22Rv1 (cell line): ENCODE measurements around the gene CHST6.
A peak's percentile ranks its signal among the peaks of the same experiment; 100 is the strongest.

Experiments
- H3K27ac ChIP-seq: fragments of 450-650 bp; 2 replicates; pipeline ENCODE4 v1.5.1; 2017
- CTCF ChIP-seq: fragments of 450-650 bp; IDR thresholded peaks from 2 replicates; pipeline ENCODE4 v1.5.1; 2017; ENCODE audit warnings: mild to moderate bottlenecking
- ZFX ChIP-seq: fragments of 450-650 bp; IDR thresholded peaks from 2 replicates; pipeline ENCODE4 v1.6.1; 2017; ENCODE audit warnings: antibody characterized with exemption, borderline replicate concordance

CHST6 gene

GRCh38 chr16:75466760-75467159 lies 28.5 kb downstream of the CHST6 start:
- H3K27ac ChIP-seq, result no peak overlapping the region
- no peak for TF ChIP-seq CTCF
- TF ChIP-seq ZFX, result no peak

- TF ChIP-seq CTCF (peak; percentile 100), ZFX (no peak)
- peak within 1 kb of the TSS; percentile 63 for H3K27ac ChIP-seq
Observed at GRCh38 chr16:75464122-75464918, 30.9 kb downstream of the CHST6 start, which contains the start of gene TMEM170A. Gene TMEM170A, minus strand, starts transcription at chr16:75464689. Its CDS starts 89 bp downstream, at chr16:75464600.

GRCh38 chr16:75463389-75464121 lies 31.7 kb downstream of the CHST6 start:
- H3K27ac ChIP-seq, result peak overlapping the region; percentile 63

- H3K27ac ChIP-seq, result no peak overlapping the region
- TF ChIP-seq CTCF, result no peak
- TF ChIP-seq ZFX, result no peak
Observed at GRCh38 chr16:75462806-75463205, 32.4 kb downstream of the CHST6 start.

GRCh38 chr16:75461575-75461974 lies 33.7 kb downstream of the CHST6 start:
- no peak overlapping the region for H3K27ac ChIP-seq
- TF ChIP-seq CTCF (no peak), ZFX (no peak)

GRCh38 chr16:75460446-75460845 lies 34.8 kb downstream of the CHST6 start:
- H3K27ac ChIP-seq, result no peak overlapping the region
- no peak for TF ChIP-seq ZFX
- no peak for TF ChIP-seq CTCF

GRCh38 chr16:75459691-75460090 lies 35.5 kb downstream of the CHST6 start:
- no peak for TF ChIP-seq ZFX
- no peak for TF ChIP-seq CTCF
- H3K27ac ChIP-seq, result no peak overlapping the region
